Smooth muscle cell (in vitro differentiated cells): ENCODE measurements around the gene ANKRD12. TPM values are rescaled to one million over a fixed set of nuclear protein-coding genes. Genes with fewer than 3 reads are reported as not detected.

Experiments
- DNase-seq: peaks from one replicate; lab custom pipeline; 2025; ENCODE audit not compliant: unreplicated experiment; lab: John Stamatoyannopoulos, UW
- H2AFZ ChIP-seq: fragments of 200-600 bp; sonication (generic); 2 replicates; pipeline ENCODE4 v1.6.0; 2016; ENCODE audit warnings: antibody characterized with exemption, low read depth, mild to moderate bottlenecking
- H3F3A ChIP-seq: fragments of 200-600 bp; sonication (generic); 2 replicates; pipeline ENCODE4 v1.6.0; 2017; ENCODE audit warnings: antibody characterized with exemption, low read depth
- H3K27ac ChIP-seq: fragments of 200-600 bp; sonication (generic); 2 replicates; pipeline ENCODE4 v1.5.1; 2016; ENCODE audit warnings: low read depth, mild to moderate bottlenecking
- H3K27me3 ChIP-seq: fragments of 200-600 bp; sonication (generic); 2 replicates; pipeline ENCODE4 v1.6.1; 2016; ENCODE audit warnings: low read depth, mild to moderate bottlenecking
- H3K36me3 ChIP-seq: fragments of 200-600 bp; sonication (generic); 2 replicates; pipeline ENCODE4 v1.5.1; 2016; ENCODE audit warnings: low read depth
- H3K4me1 ChIP-seq: fragments of 200-600 bp; sonication (generic); 2 replicates; pipeline ENCODE4 v1.5.1; 2016; ENCODE audit warnings: low read depth
- H3K4me2 ChIP-seq: fragments of 200-600 bp; sonication (generic); 2 replicates; pipeline ENCODE4 v1.6.0; 2016; ENCODE audit warnings: mild to moderate bottlenecking
- H3K4me3 ChIP-seq: fragments of 200-600 bp; sonication (generic); 2 replicates; pipeline ENCODE4 v1.5.1; 2016; ENCODE audit warnings: mild to moderate bottlenecking
- H3K79me2 ChIP-seq: fragments of 200-600 bp; sonication (generic); 2 replicates; pipeline ENCODE4 v1.6.0; 2016; ENCODE audit warnings: low read depth, mild to moderate bottlenecking
- H3K9ac ChIP-seq: fragments of 200-600 bp; sonication (generic); 2 replicates; pipeline ENCODE4 v1.6.0; 2016; ENCODE audit warnings: low read depth
- H3K9me3 ChIP-seq: fragments of 200-600 bp; sonication (generic); replicated peaks from 2 replicates; pipeline ENCODE4 v1.5.1; 2016; ENCODE audit warnings: low read depth
- H4K20me1 ChIP-seq: fragments of 200-600 bp; sonication (generic); 2 replicates; pipeline ENCODE4 v1.6.0; 2016; ENCODE audit warnings: low read depth
- CTCF ChIP-seq: fragments of 200-600 bp; sonication (generic); IDR thresholded peaks from 2 replicates; pipeline ENCODE4 v1.5.1; 2017; ENCODE audit warnings: borderline replicate concordance, mild to moderate bottlenecking, antibody characterized with exemption; ENCODE audit not compliant: insufficient read depth, poor library complexity, severe bottlenecking
- WGBS: methylation state at CpG from one replicate; pipeline ENCODE4 v1.1.7; 2016; ENCODE audit warnings: low lambda C conversion rate; 5-methylcytosine and 5-hydroxymethylcytosine counted together
- polyA plus RNA-seq: library from polyadenylated mRNA; unstranded; fragments of >200 nt; fragmentation: Nextera tagmentation; extraction: Ambion mirVana; gene quantifications from 2 replicates; pipeline ENCODE4 v1.2.1, GENCODE V29; 2016
- total RNA-seq: library from RNA; depleted of rRNA; stranded (reverse); fragments of >200 nt; gene quantifications from 2 replicates; pipeline ENCODE4 v1.2.3, GENCODE V29; 2014

ANKRD12 gene
- total and polyA plus RNA-seq, 2 experiments from 2014 or later = 28.8 to 43.7 TPM

GRCh38 chr18:9199681-9200080, 63.1 kb downstream of the ANKRD12 start:
- Histone ChIP-seq H3K9ac (no peak overlapping the region), H3K4me3 (no peak overlapping the region), H3K79me2 (no peaks in the 10 kb centered on the region), H3K9me3 (no peaks in the 10 kb centered on the region), H3K27me3 (no peaks in the 10 kb centered on the region), H3F3A (no peaks in the 10 kb centered on the region), H3K27ac (no peak overlapping the region), H3K4me2 (no peak overlapping the region), H2AFZ (no peak overlapping the region), H4K20me1 (peaks cover 10% of the 10 kb centered on the region), H3K36me3 (peaks cover 14% of the 10 kb centered on the region), H3K4me1 (no peaks in the 10 kb centered on the region)
- TF ChIP-seq CTCF = no peak
- DNase-seq = no peak

GRCh38 chr18:9201224-9201623, 64.6 kb downstream of the ANKRD12 start:
- WGBS = 82% methylated on average over 2 of the region's 2 CpGs
- no peak overlapping the region for H3K27ac ChIP-seq
- no peak overlapping the region for H3K4me2 ChIP-seq
- no peaks in the 10 kb centered on the region for H3F3A ChIP-seq
- no peaks in the 10 kb centered on the region for H3K4me1 ChIP-seq
- no peak for TF ChIP-seq CTCF
- no peak overlapping the region for H3K9ac ChIP-seq
- H3K36me3 ChIP-seq = peaks cover 11% of the 10 kb centered on the region
- no peak overlapping the region for H2AFZ ChIP-seq
- no peaks in the 10 kb centered on the region for H3K79me2 ChIP-seq
- no peak overlapping the region for H3K4me3 ChIP-seq
- H3K27me3 ChIP-seq = no peaks in the 10 kb centered on the region
- DNase-seq = no peak
- peaks cover 20% of the 10 kb centered on the region for H4K20me1 ChIP-seq
- no peaks in the 10 kb centered on the region for H3K9me3 ChIP-seq

GRCh38 chr18:9204659-9205058, 68.1 kb downstream of the ANKRD12 start:
- Histone ChIP-seq H3K36me3 (peaks cover 9% of the 10 kb centered on the region), H3K4me3 (no peak overlapping the region), H3K4me1 (no peaks in the 10 kb centered on the region), H3K9ac (no peak overlapping the region), H3K4me2 (no peak overlapping the region), H3K27ac (no peak overlapping the region), H4K20me1 (peaks cover 15% of the 10 kb centered on the region), H3K27me3 (no peaks in the 10 kb centered on the region), H3K9me3 (no peaks in the 10 kb centered on the region), H3K79me2 (no peaks in the 10 kb centered on the region), H3F3A (no peaks in the 10 kb centered on the region), H2AFZ (no peak overlapping the region)
- TF ChIP-seq CTCF = no peak
- WGBS = 99% methylated on average over 5 of the region's 5 CpGs
- no peak for DNase-seq

- no peaks in the 10 kb centered on the region for H3K79me2 ChIP-seq
- peaks cover 19% of the 10 kb centered on the region for H4K20me1 ChIP-seq
- no peak overlapping the region for H3K4me2 ChIP-seq
- H3K9me3 ChIP-seq = no peaks in the 10 kb centered on the region
- H3F3A ChIP-seq = no peaks in the 10 kb centered on the region
- DNase-seq = no peak
- TF ChIP-seq CTCF = no peak
- H3K27ac ChIP-seq = no peak overlapping the region
- no peaks in the 10 kb centered on the region for H3K27me3 ChIP-seq
- no peak overlapping the region for H3K9ac ChIP-seq
- H3K4me1 ChIP-seq = no peaks in the 10 kb centered on the region
- peaks cover 15% of the 10 kb centered on the region for H3K36me3 ChIP-seq
- no peak overlapping the region for H3K4me3 ChIP-seq
- 94% methylated on average over 3 of the region's 3 CpGs for WGBS
- no peak overlapping the region for H2AFZ ChIP-seq
These were observed 69.8 kb downstream of the ANKRD12 start for GRCh38 chr18:9206421-9206820.
